Measurements from ENCODE around the gene GPR3.

DNA sequence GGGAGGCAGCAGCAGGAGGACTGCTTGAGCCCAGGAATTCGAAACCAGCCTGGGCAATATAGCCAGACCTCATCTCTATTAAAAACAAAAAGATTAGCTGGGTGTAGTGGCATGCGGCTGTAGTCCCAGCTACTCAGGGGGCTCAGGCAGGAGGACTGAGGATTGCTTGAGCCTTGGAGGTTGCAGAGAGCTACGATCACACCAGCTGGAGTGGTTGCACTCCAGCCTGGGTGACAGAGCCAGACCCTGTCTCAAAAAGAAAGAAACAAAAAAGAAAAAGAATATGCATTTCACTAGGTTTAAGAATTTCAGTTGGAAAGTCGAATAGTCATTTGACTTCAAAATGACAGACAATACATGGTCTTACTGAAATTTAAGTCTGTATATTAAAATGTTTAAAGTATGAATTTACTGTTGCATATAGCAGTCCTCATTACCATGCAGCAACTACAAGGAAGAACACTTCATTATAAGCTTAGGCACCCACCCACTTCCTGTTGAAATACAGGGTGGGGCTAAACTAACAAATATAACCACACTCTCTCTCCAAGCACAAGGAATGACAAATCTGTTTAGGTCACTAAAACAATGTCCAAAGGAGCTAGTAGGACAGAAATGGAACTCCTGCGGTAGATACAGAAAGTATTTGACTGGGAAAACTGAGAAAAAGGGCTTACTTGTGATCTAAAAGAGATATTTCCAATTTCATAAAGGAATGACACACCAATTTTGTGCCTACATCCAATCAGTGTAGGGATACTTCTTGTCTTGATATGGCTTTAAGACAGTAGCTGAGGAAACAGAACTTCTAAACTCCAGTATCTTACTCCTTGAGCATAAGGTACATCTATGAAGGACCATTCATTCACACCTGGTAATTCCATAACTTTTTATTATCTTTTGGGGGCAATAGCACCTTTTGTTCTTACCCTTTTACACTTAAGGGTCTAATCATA lies 44.1 kb downstream of the GPR3 start:
- TF ChIP-seq HDGF (IDR thresholded peaks at IDR 0.05; ENCODE audit: borderline replicate concordance) (no peak), SP1 (IDR thresholded peaks at IDR 0.05) (no peak), FOXM1 (IDR thresholded peaks at IDR 0.05; ENCODE audit: borderline replicate concordance) (no peak)

Measured in HEK293T (cell line).